ENCODE results near the gene IL18BP.

GRCh38 chr11:72048766-72049460, 50.2 kb downstream of the IL18BP start:
- TF ChIP-seq GLIS3 (CRISPR knock-in tag; IDR thresholded peaks at IDR 0.05) (no peak), BACH2 (CRISPR knock-in tag; IDR thresholded peaks at IDR 0.05; ENCODE audit: borderline replicate concordance) (no peak)
